GM12873 (cell line): ENCODE data around the gene WNT7B.

ENCODE experiments used
- TF ChIP-seq, protein P1 (sequence below): IDR thresholded peaks from 2 replicates; pipeline ENCODE4 v1.5.1; 2012; ENCODE audit warnings: low read depth, mild to moderate bottlenecking, moderate library complexity, low read length, control low read depth; ENCODE audit not compliant: insufficient read depth; ENCODE audit errors: missing control alignments

The WNT7B gene

DNA sequence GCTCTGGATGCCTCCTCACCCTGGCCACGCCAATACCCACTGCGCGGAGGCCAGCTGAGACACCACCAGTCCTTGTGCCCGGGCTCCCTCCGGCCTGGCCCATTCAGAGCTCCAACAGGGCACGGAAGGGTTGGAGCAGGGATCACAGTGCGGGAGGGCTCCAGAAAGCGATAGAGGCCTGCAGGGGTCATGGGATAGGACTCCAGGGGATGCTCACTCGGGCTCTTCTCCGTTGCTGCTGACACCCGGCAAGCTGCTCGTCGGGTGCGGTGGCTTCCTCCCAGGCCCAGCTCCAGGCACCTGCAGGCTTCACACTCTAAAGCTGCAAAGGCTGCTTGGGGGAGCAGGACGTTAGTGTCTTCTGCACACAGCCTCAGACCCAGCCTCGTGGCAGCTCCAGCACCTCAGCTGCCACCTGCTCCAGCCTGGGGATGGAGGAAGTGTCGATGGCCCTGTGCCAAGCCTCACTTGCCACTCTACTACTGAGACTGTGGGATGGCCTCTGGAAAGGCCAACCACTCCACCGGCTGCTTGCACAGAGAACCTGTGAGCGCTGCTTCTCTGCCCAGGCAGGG, 10.6 kb downstream of the WNT7B start:
- TF ChIP-seq, protein P1, sequence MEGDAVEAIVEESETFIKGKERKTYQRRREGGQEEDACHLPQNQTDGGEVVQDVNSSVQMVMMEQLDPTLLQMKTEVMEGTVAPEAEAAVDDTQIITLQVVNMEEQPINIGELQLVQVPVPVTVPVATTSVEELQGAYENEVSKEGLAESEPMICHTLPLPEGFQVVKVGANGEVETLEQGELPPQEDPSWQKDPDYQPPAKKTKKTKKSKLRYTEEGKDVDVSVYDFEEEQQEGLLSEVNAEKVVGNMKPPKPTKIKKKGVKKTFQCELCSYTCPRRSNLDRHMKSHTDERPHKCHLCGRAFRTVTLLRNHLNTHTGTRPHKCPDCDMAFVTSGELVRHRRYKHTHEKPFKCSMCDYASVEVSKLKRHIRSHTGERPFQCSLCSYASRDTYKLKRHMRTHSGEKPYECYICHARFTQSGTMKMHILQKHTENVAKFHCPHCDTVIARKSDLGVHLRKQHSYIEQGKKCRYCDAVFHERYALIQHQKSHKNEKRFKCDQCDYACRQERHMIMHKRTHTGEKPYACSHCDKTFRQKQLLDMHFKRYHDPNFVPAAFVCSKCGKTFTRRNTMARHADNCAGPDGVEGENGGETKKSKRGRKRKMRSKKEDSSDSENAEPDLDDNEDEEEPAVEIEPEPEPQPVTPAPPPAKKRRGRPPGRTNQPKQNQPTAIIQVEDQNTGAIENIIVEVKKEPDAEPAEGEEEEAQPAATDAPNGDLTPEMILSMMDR, result no peak

GRCh38 chr22:45965563-45965962, 11.4 kb downstream of the WNT7B start:
- TF ChIP-seq, protein P1, result no peak

DNA sequence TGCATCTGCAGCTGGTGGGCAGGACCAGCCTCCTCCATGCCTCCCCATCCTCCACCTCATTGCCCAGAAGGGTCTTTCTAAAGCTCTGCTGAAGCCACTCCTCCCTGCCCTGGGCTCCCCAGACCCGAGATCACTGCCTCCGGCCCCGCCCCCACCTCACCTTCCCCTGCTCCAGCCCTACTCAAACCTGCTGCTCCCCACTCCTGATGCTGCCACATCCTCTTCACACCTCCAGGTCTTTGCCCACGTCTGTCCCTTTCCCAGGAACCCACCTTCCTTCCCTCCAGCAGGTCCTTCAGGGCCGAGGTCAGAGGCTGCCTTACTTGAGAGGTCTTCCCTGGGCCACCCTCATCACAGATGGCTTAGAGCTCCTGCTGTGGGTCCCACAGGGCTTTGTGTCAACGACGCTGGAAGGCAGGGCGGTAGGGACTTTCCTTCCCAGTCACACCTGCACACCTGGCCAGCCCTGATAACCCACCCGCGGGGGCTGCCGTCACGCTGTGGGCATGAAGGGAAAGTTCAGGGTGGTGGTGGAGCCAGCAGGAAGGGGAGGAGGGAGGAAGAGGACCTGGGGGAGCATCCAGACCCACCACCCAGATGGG, 11.9 kb downstream of the WNT7B start:
- TF ChIP-seq, protein P1, result no peak

GRCh38 chr22:45964372-45964771, 12.6 kb downstream of the WNT7B start:
- TF ChIP-seq, protein P1, result no peak

- TF ChIP-seq, protein P1, result no peak
Measured at GRCh38 chr22:45963821-45964220, 13.1 kb downstream of the WNT7B start.

- TF ChIP-seq, protein P1, result no peak
Measured at GRCh38 chr22:45962756-45963324, 14.1 kb downstream of the WNT7B start.

GRCh38 chr22:45962434-45962718, 14.6 kb downstream of the WNT7B start:
- TF ChIP-seq, protein P1, result no peak
